PC-9 (cell line): ENCODE measurements around the gene RMND5A. TPM values are rescaled to one million over a fixed set of nuclear protein-coding genes. Genes with fewer than 3 reads are reported as not detected.
A peak's percentile ranks its signal among the peaks of the same experiment; 100 is the strongest.
"Not testable (repeated sequence)": the region's sequence is repeated elsewhere in the genome, so short reads cannot be mapped to it uniquely, and the experiment has no call there.

Experiments
- BruUV-seq: library from RNA; stranded (reverse); fragments of 400-500 nt; replicated peaks from 2 replicates; lab custom pipeline; 2021; lab: Mats Ljungman, UMichigan
- CTCF ChIA-PET: fragments of 300-600 bp; sonication (Branson Sonifier 250); formaldehyde crosslinking; loops from one replicate; lab custom pipeline; 2022; ENCODE audit warnings: antibody characterized with exemption; lab: Charles Lee
- POLR2A ChIA-PET: fragments of 300-600 bp; sonication (Branson Sonifier 250); formaldehyde crosslinking; loops from one replicate; lab custom pipeline; 2022; ENCODE audit warnings: antibody characterized with exemption; ENCODE audit not compliant: unreplicated experiment; lab: Charles Lee
- DNase-seq, 2 experiments: peaks; one replicate each; pipeline versions ENCODE4 v3.0.0 to v3.0.0-alpha.2; 2015 to 2022; ENCODE audit warnings: mixed read lengths in 1 of 2
- H2AFZ ChIP-seq: fragments of 200-600 bp; sonication (generic); 2 replicates; pipeline ENCODE4 v1.8.1; 2017; ENCODE audit warnings: antibody characterized with exemption
- H3F3A ChIP-seq: fragments of 200-600 bp; sonication (generic); 2 replicates; pipeline ENCODE4 v1.8.1; 2017; ENCODE audit warnings: antibody characterized with exemption, mild to moderate bottlenecking, low read depth; ENCODE audit not compliant: insufficient read depth
- H3K27ac ChIP-seq: fragments of 200-600 bp; sonication (generic); 2 replicates; pipeline ENCODE4 v1.6.1; 2016; ENCODE audit warnings: mixed run types
- H3K27me3 ChIP-seq: fragments of 200-600 bp; sonication (generic); 2 replicates; pipeline ENCODE4 v1.6.1; 2016; ENCODE audit warnings: low read depth, mixed run types; ENCODE audit not compliant: insufficient read depth
- H3K36me3 ChIP-seq: fragments of 200-600 bp; sonication (generic); 2 replicates; pipeline ENCODE4 v1.6.1; 2016; ENCODE audit warnings: low read depth, mixed run types
- H3K4me1 ChIP-seq: fragments of 200-600 bp; sonication (generic); replicated peaks from 2 replicates; pipeline ENCODE4 v1.6.1; 2016; ENCODE audit warnings: mixed run types; ENCODE audit not compliant: insufficient read depth
- H3K4me2 ChIP-seq: fragments of 200-600 bp; sonication (generic); 2 replicates; pipeline ENCODE4 v1.6.1; 2017; ENCODE audit warnings: mixed run types
- H3K4me3 ChIP-seq: fragments of 200-600 bp; sonication (generic); 2 replicates; pipeline ENCODE4 v1.6.1; 2016; ENCODE audit warnings: mixed run types
- H3K79me2 ChIP-seq: fragments of 200-600 bp; sonication (generic); 2 replicates; pipeline ENCODE4 v1.6.1; 2017; ENCODE audit warnings: low read depth, mixed run types
- H3K9me2 ChIP-seq: fragments of 200-600 bp; sonication (generic); 2 replicates; pipeline ENCODE4 v1.8.1; 2017; ENCODE audit warnings: mild to moderate bottlenecking; ENCODE audit not compliant: insufficient read depth
- H3K9me3 ChIP-seq: fragments of 200-600 bp; sonication (generic); 2 replicates; pipeline ENCODE4 v1.8.1; 2016; ENCODE audit warnings: low read depth; ENCODE audit not compliant: insufficient read depth
- H4K20me1 ChIP-seq: fragments of 200-600 bp; sonication (generic); 2 replicates; pipeline ENCODE4 v1.8.1; 2017; ENCODE audit not compliant: insufficient read depth
- CTCF ChIP-seq: fragments of 200-600 bp; sonication (generic); conservative IDR thresholded peaks from 2 replicates; pipeline ENCODE4 v1.6.1; 2017; ENCODE audit warnings: mixed run types, antibody characterized with exemption, mild to moderate bottlenecking, moderate library complexity
- EZH2 ChIP-seq: fragments of 200-600 bp; sonication (generic); IDR thresholded peaks from 2 replicates; pipeline ENCODE4 v1.8.0; 2017; ENCODE audit warnings: antibody characterized with exemption, low read depth
- intact Hi-C: fragments of 100-400 bp; cut with micrococcal nuclease; formaldehyde crosslinking; loops from one replicate; pipeline ENCODE4 v1.10.0; 2022; ENCODE audit not compliant: unreplicated experiment
- total RNA-seq: library from RNA; stranded (reverse); gene quantifications from 2 replicates; pipeline ENCODE4 v1.2.3, GENCODE V29; 2021

Gene RMND5A
- total RNA-seq, 1 experiment from 2014 or later, result 39.3 TPM

GRCh38 chr2:86706935-86707334 is 13.2 kb upstream of the RMND5A start:
- peaks cover 34% of the 10 kb centered on the region for H3K4me1 ChIP-seq
- no TSS peak for BruUV-seq
- no peaks in the 10 kb centered on the region for H3K36me3 ChIP-seq
- DNase-seq, result no peak
- TF ChIP-seq EZH2 (no peak), CTCF (no peak)
- H3K27ac ChIP-seq, result no peak overlapping the region
- no peaks in the 10 kb centered on the region for H3K79me2 ChIP-seq
- no peak overlapping the region for H3K4me3 ChIP-seq
- ChIA-PET POLR2A (no interaction called here), CTCF (no interaction called here)
- no peaks in the 10 kb centered on the region; the same call in 1 of the 2 replicates for H3K9me3 ChIP-seq
- no peaks in the 10 kb centered on the region for H3K27me3 ChIP-seq
- H4K20me1 ChIP-seq, result no peaks in the 10 kb centered on the region
- peaks cover 27% of the 10 kb centered on the region for H3F3A ChIP-seq
- intact Hi-C loops, result loop anchor here (10.0 kb wide), 1 partner anchor 512 kb away; the partner anchor contains the start of genes IMMT and MRPL35
- no peak overlapping the region for H2AFZ ChIP-seq
- no peak overlapping the region for H3K4me2 ChIP-seq
- no peaks in the 10 kb centered on the region for H3K9me2 ChIP-seq

- H2AFZ ChIP-seq, POLR2A ChIA-PET, H3K4me3 ChIP-seq, H3K4me2 ChIP-seq, H3K27ac ChIP-seq, H3K9me2 ChIP-seq, BruUV-seq, DNase-seq, H4K20me1 ChIP-seq, CTCF ChIA-PET, H3K36me3 ChIP-seq, H3K79me2 ChIP-seq, H3K27me3 ChIP-seq, H3K9me3 ChIP-seq: not testable (repeated sequence)
- Histone ChIP-seq H3K4me1 (peaks cover 28% of the 10 kb centered on the region), H3F3A (peaks cover 24% of the 10 kb centered on the region)
- intact Hi-C loops, result loop anchor here (10.0 kb wide), 1 partner anchor 513 kb away; the partner anchor contains the start of genes IMMT and MRPL35
Measured at GRCh38 chr2:86708126-86708525, 12.0 kb upstream of the RMND5A start.

- H3F3A ChIP-seq, H2AFZ ChIP-seq, H3K27me3 ChIP-seq, H3K4me2 ChIP-seq, H3K9me2 ChIP-seq, CTCF ChIA-PET, BruUV-seq, DNase-seq, H3K4me1 ChIP-seq, POLR2A ChIA-PET, H3K79me2 ChIP-seq, H3K27ac ChIP-seq, intact Hi-C loops, H3K4me3 ChIP-seq, H3K9me3 ChIP-seq, H3K36me3 ChIP-seq, H4K20me1 ChIP-seq: not testable (repeated sequence)
Measured at GRCh38 chr2:86714579-86715173, 5.4 kb upstream of the RMND5A start.

GRCh38 chr2:86719263-86719636 is 841 bp upstream of the RMND5A start:
- H2AFZ ChIP-seq, result not testable (repeated sequence)

GRCh38 chr2:86720540-86721320 is 639 bp downstream of the RMND5A start:
- intact Hi-C loops, result not testable (repeated sequence)

More at GRCh38 chr2:86719263-86719636, 841 bp upstream of the RMND5A start:
- intact Hi-C loops, H3K36me3 ChIP-seq, BruUV-seq, H3K4me2 ChIP-seq, H3K9me2 ChIP-seq, H3K27me3 ChIP-seq, DNase-seq, H3F3A ChIP-seq, H3K4me1 ChIP-seq, CTCF ChIA-PET, H3K9me3 ChIP-seq, POLR2A ChIA-PET, H4K20me1 ChIP-seq: not testable (repeated sequence)
- Histone ChIP-seq H3K79me2 (peaks cover 15% of the 10 kb centered on the region), H3K4me3 (peak overlapping the region; percentile 70; the same call in 1 of the 2 replicates), H3K27ac (peak overlapping the region; percentile 63; the same call in 1 of the 2 replicates)

GRCh38 chr2:86725706-86726105 is 5.6 kb downstream of the RMND5A start:
- POLR2A ChIA-PET, CTCF ChIA-PET, H3K4me3 ChIP-seq, H3K36me3 ChIP-seq, H3K27ac ChIP-seq, H2AFZ ChIP-seq, H3K4me2 ChIP-seq, H4K20me1 ChIP-seq, BruUV-seq, DNase-seq, H3K4me1 ChIP-seq, H3F3A ChIP-seq, H3K27me3 ChIP-seq, H3K9me3 ChIP-seq, H3K9me2 ChIP-seq, intact Hi-C loops: not testable (repeated sequence)
- peaks cover 19% of the 10 kb centered on the region for H3K79me2 ChIP-seq

More at GRCh38 chr2:86720540-86721320, 639 bp downstream of the RMND5A start:
- H2AFZ ChIP-seq, H3K9me2 ChIP-seq, H3K36me3 ChIP-seq, BruUV-seq, H3K9me3 ChIP-seq, H3F3A ChIP-seq, H3K4me1 ChIP-seq, H4K20me1 ChIP-seq, CTCF ChIA-PET, POLR2A ChIA-PET, H3K27me3 ChIP-seq: not testable (repeated sequence)
- Histone ChIP-seq H3K4me2 (peak overlapping the region; percentile 92), H3K4me3 (peak overlapping the region; percentile 70), H3K27ac (peak overlapping the region; percentile 63; the same call in 1 of the 2 replicates), H3K79me2 (peaks cover 15% of the 10 kb centered on the region)
- peak in 1 of 2 experiments; percentile 34 for DNase-seq
